HG03521 (cell line): Measurements from ENCODE around the gene BMX.
A peak's percentile ranks its signal among the peaks of the same experiment; 100 is the strongest.

Experiments used
- ATAC-seq: cut with Tn5 transposase; IDR thresholded peaks from one replicate; pipeline ENCODE4 v1.9.1; 2021; ENCODE audit warnings: mild to moderate bottlenecking, moderate library complexity; ENCODE audit not compliant: unreplicated experiment

The BMX gene

DNA sequence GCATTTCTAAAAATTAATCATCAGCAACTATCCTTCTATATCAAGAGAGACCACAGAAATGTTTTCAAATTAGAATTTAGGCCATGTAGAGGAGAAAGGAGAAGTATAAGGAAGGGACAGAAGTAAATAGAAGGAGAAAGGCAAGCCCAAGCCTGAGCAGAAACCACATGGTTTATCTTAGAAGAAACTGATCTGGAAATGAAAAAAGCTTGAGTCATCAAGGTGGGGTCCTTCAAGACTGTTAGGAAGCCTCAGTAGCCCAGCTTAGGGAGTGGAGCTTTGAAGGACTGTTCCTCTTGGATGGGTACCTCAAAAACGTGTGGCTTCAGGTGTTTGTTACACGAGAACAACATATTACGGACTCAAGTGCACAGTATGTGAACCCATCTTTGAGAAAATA, 4.5 kb downstream of the BMX start:
- ATAC-seq: no peak

DNA sequence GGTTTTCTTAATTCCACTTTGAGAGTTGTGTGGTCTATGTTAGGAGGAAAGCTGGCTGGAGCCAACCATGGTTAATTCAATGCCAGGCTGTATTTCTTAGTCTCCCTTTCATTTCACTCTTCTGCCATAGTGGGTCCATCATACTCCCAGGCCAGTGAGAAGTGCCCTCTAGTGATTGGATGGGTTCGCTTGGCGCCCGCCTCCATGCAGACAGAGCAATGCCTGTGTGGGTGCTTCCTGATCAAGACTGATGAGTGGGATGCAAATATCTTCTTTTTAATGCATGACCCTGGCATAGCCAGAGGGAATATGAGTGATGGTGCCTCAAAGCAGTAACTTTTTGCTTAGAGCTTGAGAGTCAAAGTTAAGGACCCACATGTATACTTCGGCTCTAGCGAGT, 6.4 kb downstream of the BMX start:
- no peak for ATAC-seq

DNA sequence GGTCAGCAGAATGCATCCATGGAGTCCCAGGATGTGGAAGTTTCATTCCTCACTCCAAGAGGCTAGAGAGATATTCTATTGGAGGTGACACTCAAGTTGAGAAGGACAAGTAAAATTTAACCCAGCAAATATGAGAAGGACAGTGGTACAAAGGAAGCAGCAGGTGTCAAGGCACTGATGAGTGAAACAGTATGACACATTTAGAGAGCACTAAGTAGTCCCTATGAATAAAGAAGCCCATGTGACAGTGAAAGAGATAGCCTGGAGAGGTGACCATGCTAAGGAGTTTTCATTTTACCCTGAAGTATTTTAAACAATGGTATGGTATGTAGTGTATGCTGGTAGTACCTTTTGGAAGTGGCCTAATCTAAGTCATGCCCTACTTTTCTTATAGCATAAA, 9.2 kb downstream of the BMX start:
- ATAC-seq: no peak

DNA sequence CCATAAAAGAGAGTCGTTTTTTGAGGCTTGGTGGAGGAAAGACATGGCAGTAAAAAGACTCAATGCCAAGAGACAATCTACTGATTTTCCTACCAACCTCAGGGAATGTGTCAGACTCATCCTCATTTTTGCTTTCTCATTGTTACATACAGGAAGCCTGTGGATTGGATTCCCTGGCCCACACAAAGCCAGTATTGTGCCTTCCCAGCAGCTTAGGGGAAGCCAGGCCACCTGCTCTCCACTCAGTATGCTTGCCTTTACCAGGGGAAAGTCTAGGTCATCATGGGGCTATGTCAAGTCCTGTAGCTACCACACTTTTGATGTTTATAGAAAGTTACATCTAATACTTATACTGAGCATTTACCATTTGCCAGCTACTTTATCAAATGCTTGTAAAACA, 11.0 kb downstream of the BMX start:
- no peak for ATAC-seq

DNA sequence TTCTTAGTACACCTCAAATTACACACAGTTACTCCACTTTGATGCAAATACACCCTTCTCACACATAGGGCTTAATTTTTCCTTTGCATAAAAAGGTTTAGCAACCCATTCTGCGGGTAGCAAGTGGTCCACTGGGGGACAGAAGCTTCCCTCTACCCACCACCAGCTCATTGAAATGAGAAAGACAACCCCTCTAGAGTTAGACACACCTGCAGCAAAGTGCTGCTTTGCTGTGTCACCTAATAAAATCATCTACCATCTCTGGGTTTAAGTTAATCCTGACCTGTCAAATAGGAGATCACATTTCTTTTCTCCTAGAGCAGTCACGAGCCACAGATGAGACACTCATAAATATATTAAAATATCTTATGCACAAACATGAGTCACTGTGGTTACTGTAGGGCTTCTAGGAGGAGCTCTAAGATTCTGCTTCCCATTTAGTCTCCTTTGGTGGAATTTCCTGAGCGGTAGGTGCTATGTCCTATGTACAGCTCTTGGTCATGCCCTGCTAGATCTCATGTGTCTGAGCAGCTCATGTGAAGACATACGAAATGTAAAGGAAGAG, 11.9 kb downstream of the BMX start:
- ATAC-seq: no peak

DNA sequence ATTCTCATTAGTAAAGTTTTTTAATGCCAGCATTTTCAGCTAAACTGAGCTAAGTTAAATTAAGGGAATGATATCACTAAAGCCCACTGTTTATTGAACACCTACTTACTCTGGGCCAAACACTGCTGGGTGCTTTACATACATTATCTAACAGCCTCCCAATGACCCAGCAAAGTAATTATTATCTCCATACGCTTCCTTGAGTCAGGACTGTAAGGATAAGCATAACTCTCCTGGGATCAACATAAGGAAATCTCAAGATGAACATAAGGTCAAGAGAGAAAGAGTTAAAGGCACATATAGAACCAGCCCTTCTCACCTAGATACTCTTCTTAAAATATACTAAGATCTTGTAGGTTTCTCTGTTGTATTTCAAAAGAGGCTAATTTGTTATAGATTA, 13.7 kb downstream of the BMX start:
- ATAC-seq: no peak

DNA sequence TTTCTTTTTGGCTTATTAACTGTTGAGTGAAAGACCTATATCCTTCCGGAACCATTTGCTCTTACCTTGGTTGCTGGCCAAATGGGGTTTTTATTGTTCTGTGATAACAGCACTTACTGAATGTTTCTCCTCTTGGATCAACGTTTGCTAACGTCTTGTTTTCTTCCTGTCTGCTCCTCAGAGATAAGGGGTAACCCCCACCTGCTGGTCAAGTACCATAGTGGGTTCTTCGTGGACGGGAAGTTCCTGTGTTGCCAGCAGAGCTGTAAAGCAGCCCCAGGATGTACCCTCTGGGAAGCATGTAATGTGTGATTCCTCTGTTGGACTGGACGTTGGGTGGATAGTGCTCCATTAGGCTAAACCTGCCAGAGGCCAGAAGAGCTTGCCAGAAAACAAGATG, 15.3 kb downstream of the BMX start:
- ATAC-seq: no peak

DNA sequence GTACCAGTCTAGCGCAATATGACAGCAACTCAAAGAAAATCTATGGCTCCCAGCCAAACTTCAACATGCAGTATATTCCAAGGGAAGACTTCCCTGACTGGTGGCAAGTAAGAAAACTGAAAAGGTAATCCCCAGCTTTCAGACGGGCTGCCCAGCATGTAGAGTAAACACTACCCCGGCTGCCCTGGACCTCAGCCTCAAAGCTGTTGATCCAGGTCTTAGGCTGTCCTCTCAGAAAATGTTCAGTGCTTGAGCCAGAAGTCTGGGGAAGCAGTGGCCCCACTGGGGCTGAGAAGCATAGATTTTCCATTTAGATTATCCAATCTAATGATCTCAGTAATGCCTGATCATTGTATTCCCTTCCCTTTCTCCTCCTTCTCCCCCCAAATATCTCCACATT, 21.9 kb downstream of the BMX start:
- no peak for ATAC-seq

DNA sequence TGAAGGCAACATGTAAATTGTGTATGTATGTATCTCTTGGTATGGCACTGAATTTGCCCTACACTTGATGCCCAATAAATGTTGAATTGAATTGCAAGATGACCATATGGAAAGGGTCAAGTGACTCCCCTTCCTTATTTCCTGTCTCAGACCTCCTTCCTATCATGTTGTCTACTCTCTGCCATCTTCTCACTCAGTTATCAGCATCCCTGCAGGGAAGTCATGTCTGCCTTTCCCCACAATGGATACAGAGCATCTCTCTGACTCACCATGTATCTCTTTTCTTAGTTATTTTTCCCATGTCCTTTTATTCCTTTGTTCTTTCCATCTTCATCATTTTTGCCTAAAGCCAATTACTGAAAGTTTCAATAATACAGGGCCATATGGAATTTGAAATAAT, 22.5 kb downstream of the BMX start:
- ATAC-seq: no peak

DNA sequence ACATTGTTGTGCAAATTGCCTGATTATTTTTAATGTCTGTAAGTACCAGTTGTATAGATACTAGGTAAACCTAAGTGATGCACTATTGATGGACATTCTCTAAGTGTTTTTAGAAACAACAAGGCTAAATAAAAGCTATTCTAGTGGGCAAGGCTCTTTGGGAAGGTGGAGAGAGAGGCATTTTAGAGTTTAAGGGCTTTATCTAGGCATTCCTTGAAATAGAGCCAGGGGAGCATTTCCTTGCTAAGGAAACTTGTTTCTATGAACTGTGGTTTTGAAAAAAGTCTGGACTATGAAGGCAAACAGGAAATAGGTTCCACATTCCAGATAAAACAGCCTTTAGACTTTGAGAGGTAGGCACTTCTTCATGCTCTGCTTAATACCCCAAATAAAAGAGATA, 23.8 kb downstream of the BMX start:
- no peak for ATAC-seq

DNA sequence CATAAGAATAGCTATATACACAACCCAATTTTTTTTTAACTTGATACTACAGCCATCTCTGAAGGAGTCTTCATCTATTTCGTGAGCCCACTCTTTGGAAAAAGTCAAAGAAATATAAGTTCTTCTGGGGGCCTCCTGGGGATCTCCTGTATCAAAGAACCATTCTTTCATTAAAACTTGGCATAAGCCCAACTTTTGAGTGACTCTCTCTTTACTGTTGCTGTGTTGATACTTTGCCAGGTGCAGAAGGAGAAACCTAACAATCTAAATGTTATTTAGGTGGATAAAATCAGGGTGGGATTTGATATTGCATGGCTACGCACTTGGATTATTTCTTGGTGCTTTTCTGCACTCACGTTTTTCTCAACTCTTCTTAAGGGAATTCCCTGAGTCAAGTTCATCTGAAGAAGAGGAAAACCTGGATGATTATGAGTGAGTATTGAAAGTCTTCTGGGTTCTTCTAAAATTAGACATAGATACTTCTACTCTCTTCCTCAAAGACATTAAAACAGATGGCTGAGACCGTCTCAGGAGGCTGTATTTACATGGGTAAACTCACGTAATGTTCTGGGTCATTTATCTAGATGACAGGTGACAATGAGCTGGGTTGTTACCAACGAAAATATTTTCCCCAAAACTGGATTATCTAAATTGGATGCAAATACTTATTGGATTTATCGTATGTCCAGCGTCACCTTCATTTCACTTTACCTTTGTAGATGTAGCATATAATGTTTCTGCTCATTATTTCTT, 25.2 kb downstream of the BMX start:
- ATAC-seq: no peak

DNA sequence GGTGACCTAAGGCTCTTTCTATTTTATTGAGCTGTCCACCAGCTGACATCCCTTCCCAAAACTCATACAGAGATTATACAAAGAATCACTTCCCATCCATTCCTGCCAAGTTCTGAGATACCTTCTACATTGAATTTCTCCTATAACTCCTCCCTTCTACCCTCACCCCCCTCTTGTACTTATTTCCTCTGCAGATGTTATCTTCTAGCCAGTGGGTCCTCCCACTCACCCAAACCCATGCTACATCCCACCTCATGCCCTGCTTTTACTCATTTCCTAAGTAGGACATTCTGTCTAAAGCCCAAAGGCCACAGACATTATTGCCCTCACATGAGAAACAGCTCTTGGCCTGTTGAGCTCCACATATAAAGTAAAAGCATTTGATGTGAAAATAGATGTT, 28.6 kb downstream of the BMX start:
- no peak for ATAC-seq

DNA sequence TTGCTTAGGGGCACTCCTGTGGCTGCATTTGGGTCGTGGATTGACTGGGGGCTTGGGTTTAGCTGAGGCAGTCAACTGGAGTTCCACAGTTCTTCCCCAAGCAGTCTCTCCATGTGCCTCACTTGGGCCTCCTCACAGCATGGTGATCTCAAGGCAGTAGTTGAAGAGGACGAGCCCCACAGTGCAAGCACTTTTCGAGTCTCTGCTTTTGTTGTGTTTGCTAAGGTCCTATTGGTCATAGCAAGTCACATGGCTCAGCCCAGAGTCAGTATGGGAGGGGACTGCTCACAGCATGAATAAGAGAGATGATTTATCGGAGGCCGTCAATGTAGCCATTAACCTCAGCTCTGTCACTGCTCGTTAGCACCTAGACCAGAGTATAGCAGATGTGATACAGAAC, 29.7 kb downstream of the BMX start:
- no peak for ATAC-seq

DNA sequence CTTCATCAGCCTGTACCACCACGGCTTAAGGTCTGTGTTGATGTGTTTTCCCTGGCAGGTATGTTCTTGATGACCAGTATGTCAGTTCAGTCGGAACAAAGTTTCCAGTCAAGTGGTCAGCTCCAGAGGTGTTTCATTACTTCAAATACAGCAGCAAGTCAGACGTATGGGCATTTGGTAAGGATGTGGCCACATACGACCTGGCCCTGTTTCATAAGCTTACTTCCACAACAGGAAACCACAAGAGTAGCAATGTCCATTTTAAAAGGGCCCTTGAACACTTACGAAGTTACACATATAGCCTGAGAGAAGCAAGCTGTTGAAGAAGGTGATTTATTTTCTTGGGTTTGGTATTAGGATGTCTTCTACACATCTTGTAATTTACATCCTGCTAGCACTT, 46.1 kb downstream of the BMX start:
- no peak for ATAC-seq

DNA sequence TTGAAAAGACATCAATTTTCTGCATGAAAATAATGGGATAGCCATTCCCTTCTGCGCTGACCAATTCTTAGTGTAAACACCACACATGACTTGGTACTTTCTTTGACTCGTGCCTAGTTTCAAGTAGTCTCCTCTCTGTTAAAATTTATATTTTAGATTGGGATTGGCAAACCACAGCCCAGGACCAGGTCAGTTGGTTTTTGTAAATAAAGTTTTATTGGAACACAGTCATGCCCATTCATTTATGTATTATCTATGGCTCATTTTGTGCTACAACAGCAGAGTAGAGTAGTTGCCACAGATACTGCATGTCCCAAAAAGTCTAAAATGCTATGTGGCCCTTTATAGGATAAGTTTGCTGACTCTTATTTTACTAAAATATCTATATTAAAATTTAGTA, 46.7 kb downstream of the BMX start:
- no peak for ATAC-seq

DNA sequence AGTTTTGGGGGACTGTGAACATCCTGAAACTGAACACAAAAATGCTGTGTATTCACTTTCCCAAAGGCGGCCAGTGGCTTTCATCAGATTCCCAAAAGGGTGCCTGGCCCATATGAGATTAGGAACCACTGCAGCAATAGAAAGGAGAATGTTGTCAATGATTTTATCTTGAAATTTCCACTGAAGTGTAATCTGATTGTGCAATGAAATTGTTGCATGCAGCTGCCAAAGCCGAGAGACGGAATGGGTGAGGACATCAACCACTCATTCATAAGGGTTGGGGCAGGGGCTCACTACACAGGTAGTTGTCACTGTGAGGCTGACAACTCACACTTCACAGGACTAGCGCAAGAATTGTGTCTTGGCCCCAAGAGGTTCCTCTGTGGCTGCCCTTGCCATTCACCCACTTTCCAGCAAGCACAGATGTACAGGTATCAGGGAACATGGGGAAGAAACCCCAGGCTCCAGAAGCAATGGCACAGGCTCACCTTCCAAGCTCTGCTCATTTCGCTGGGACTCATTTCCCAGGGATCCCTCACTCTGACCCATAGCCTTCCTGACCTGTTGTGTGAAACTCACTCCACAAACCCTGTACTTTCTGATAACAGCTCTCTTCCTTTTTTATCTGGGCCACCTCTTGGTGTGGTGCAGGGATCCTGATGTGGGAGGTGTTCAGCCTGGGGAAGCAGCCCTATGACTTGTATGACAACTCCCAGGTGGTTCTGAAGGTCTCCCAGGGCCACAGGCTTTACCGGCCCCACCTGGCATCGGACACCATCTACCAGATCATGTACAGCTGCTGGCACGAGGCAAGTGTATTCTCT, 48.8 kb downstream of the BMX start:
- no peak for ATAC-seq

DNA sequence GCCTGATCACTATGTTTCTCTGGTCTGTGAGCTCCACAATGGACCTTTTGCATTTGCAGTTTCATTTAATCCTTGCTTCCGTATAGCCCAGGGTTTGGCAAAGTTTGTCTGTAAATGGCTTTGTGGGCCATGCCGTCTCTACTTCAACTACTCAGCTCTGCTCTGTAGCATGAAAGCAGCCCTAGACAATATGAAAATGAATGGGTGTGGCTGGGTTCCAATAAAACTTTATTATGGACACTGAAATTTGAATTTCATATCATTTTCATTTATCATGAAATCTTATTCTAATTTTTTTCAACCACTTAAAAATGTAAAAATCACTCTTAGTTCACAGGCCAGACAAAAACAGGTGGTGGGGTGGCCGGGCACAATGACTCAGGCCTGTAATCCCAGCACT, 58.6 kb downstream of the BMX start:
- no peak for ATAC-seq

DNA sequence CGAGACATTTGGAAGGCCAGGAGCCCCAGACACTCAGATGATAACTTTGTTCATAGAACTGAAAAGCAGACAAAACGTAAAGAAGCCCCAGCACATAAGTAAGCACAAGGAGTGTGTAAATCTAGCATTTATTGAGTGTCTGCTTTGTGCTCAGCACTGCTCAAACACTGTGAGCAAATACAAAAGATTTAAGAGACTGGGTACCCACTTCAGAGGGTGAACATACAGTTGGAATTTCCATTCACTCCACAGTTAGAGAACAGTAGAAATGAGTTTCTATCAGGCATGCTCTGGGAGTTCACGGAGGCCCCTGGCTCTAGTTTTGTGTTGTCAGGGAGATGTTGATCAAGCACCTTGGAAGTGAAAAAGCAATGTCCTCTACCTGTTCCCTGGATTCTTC, 60.3 kb downstream of the BMX start:
- ATAC-seq: no peak

DNA sequence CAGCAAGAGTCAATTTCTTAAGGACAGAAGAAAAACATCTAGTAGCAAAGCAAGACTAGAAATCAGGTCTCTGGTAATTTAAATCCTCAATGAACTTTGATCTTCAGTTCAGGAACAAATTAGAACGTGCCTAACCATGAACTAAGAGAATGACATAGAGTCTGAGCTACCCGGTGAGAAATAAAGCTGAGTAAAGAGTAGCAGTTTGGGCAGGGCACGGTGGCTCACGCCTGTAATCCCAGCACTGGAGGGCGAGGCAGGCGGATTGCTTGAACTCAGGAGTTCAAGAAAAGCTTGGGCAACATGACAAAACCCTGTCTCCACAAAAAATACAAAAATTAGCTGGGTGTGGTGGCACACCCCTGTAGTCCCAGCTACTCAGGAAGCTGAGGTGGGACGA, 62.4 kb downstream of the BMX start:
- ATAC-seq: no peak

DNA sequence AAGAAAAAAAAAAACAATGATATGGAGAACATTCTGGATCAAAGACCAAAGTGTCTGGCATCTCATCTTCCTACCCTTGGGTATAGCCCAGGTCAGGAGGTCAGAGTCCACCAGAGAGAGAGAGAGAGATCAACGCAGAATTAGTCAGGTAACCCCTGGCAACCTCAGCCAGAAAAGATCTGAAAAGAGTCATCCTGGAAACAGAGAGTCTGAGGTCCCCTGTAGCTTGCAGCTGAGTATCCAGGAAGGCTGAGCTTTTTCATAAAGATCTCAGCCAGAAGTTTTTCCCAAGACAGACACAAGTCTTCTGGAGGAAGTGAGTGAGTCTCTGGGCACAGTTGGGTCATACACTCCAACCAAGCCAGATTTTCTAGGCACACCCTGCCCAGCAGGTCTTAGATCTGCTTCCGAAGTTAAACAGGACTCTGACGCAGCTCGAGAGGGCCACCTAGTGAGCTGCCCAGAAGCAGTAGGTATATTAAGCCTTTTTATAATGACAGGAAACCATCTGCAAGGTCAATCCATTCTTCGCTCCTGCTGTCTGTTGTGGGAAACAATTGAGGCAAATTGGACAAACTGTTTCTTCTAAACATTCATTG, 64.5 kb downstream of the BMX start:
- peak; percentile 53 for ATAC-seq

DNA sequence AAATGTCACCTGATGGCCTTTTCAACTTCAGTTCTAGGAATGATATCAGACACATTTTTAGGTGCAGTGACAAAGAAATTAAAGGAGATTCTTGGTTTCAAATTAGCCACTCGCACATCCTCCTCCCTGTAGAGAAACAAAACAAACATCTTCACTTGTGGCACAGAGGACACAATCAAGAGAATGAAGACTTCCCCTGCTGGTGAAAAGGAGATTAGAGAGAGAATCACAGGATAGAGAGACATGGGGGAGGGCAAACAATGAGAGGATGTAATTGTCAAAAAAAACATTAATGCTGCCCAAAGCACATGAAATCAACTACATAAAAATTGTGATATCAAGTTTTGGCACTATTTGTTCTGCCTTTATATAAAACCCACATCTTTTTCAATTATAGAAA, 65.6 kb downstream of the BMX start:
- ATAC-seq: no peak

DNA sequence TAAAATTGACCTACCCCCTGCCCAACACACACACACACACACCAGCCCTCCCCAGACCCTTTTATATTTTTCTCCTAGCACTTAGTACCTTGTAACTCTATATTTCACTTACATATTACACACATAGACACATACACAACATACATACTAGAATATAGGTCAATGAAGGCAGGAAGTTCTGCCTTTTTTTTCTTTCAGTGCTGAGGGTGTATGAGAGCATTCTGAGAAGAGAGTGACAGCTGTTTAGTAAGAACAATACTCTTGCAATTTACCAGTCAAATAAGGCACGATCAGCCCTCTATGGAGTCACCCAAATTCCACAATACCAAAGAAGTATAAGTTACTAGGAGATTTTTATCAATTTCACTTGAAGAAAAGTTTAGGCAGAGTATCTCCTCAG, 66.7 kb downstream of the BMX start:
- ATAC-seq: no peak
